ENCODE data around the gene CYB561D2. TPM values are rescaled to one million over a fixed set of nuclear protein-coding genes. Genes with fewer than 3 reads are reported as not detected.

Gene CYB561D2
- total and polyA plus RNA-seq, 2 of the 13 experiments (the other 11 are each of a cell fraction or from before 2014, with no cell fraction given): 11.1 to 17.2 TPM

DNA sequence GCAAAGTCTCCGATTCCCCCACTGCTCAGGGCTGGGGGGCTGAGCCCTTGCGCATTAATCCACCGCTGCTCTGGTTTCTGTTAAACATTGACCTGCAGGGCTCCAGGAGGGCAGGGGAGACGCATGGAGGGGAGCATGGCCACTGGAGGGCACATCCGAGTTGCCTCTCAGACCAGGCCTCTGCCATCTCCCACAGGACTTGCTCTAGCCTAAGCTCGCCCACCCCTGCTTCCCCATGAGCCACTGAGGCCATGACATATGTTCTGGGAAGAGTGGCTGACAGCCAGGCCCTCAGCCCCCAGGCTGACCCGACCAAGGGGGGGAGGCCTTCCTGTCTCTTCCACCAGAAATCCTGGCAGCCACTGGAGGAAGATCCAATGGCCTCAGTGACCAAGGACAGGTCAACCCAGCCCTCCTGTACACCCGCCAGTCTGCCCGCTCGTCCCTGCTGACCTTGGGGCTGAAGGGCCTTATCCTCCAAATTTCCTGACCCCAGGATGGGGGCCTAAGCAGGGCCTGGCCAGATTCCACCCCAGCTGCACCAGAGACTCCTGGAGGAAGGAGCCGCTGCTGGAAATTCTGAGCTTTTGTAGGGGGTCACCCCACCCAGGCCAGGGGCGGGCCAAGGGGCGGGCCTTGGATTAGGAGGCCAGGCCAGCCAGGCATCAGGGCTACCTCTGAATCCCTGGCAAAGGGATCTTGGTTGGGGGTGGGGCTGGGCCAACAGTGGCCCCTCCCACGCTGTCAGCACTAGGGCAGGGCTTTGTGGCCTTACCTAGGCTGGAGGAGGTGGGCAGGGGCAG, 47.4 kb upstream of the CYB561D2 start, which contains the start of gene HYAL1 (continued):
- TF ChIP-seq, protein P1, sequence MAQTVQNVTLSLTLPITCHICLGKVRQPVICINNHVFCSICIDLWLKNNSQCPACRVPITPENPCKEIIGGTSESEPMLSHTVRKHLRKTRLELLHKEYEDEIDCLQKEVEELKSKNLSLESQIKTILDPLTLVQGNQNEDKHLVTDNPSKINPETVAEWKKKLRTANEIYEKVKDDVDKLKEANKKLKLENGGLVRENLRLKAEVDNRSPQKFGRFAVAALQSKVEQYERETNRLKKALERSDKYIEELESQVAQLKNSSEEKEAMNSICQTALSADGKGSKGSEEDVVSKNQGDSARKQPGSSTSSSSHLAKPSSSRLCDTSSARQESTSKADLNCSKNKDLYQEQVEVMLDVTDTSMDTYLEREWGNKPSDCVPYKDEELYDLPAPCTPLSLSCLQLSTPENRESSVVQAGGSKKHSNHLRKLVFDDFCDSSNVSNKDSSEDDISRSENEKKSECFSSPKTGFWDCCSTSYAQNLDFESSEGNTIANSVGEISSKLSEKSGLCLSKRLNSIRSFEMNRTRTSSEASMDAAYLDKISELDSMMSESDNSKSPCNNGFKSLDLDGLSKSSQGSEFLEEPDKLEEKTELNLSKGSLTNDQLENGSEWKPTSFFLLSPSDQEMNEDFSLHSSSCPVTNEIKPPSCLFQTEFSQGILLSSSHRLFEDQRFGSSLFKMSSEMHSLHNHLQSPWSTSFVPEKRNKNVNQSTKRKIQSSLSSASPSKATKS (CRISPR knock-in tag; IDR thresholded peaks at IDR 0.05): 0 out of 2 replicates have a peak, but pooled peaks have one; percentile 67
- no peak for TF ChIP-seq NCOA5 (CRISPR knock-in tag; IDR thresholded peaks at IDR 0.05)
- TF ChIP-seq IKZF1 (IDR thresholded peaks at IDR 0.05): no peak
- no peak for TF ChIP-seq EZH2 (conservative IDR thresholded peaks at IDR 0.05; ENCODE audit: low read depth, low read length)
- TF ChIP-seq, protein P2, sequence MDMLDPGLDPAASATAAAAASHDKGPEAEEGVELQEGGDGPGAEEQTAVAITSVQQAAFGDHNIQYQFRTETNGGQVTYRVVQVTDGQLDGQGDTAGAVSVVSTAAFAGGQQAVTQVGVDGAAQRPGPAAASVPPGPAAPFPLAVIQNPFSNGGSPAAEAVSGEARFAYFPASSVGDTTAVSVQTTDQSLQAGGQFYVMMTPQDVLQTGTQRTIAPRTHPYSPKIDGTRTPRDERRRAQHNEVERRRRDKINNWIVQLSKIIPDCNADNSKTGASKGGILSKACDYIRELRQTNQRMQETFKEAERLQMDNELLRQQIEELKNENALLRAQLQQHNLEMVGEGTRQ (IDR thresholded peaks at IDR 0.05; ENCODE audit: low read depth, low read length): no peak
- TF ChIP-seq, protein P2 (CRISPR knock-in tag; IDR thresholded peaks at IDR 0.05; ENCODE audit: borderline replicate concordance): no peak
- TF ChIP-seq, protein P3, sequence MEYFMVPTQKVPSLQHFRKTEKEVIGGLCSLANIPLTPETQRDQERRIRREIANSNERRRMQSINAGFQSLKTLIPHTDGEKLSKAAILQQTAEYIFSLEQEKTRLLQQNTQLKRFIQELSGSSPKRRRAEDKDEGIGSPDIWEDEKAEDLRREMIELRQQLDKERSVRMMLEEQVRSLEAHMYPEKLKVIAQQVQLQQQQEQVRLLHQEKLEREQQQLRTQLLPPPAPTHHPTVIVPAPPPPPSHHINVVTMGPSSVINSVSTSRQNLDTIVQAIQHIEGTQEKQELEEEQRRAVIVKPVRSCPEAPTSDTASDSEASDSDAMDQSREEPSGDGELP (IDR thresholded peaks at IDR 0.05; ENCODE audit: borderline replicate concordance, low read depth): no peak
- TF ChIP-seq, protein P4, sequence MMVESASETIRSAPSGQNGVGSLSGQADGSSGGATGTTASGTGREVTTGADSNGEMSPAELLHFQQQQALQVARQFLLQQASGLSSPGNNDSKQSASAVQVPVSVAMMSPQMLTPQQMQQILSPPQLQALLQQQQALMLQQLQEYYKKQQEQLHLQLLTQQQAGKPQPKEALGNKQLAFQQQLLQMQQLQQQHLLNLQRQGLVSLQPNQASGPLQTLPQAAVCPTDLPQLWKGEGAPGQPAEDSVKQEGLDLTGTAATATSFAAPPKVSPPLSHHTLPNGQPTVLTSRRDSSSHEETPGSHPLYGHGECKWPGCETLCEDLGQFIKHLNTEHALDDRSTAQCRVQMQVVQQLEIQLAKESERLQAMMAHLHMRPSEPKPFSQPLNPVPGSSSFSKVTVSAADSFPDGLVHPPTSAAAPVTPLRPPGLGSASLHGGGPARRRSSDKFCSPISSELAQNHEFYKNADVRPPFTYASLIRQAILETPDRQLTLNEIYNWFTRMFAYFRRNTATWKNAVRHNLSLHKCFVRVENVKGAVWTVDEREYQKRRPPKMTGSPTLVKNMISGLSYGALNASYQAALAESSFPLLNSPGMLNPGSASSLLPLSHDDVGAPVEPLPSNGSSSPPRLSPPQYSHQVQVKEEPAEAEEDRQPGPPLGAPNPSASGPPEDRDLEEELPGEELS (CRISPR knock-in tag; IDR thresholded peaks at IDR 0.05): no peak
- no peak; the same call in 1 of the 2 replicates for TF ChIP-seq ZNF83 (CRISPR knock-in tag; IDR thresholded peaks at IDR 0.05; ENCODE audit: borderline replicate concordance)
- TF ChIP-seq ZNF430 (CRISPR knock-in tag; IDR thresholded peaks at IDR 0.05): peak; percentile 91
- no peak for TF ChIP-seq CHD2 (IDR thresholded peaks at IDR 0.05; ENCODE audit: low read depth, low read length)
- no peak for TF ChIP-seq HHEX (CRISPR knock-in tag; IDR thresholded peaks at IDR 0.05)
- TF ChIP-seq, protein P5, sequence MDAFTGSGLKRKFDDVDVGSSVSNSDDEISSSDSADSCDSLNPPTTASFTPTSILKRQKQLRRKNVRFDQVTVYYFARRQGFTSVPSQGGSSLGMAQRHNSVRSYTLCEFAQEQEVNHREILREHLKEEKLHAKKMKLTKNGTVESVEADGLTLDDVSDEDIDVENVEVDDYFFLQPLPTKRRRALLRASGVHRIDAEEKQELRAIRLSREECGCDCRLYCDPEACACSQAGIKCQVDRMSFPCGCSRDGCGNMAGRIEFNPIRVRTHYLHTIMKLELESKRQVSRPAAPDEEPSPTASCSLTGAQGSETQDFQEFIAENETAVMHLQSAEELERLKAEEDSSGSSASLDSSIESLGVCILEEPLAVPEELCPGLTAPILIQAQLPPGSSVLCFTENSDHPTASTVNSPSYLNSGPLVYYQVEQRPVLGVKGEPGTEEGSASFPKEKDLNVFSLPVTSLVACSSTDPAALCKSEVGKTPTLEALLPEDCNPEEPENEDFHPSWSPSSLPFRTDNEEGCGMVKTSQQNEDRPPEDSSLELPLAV (CRISPR knock-in tag; conservative IDR thresholded peaks at IDR 0.05; ENCODE audit: low read depth): no peak
- 0 out of 4 replicates have a peak, but pooled peaks have one; percentile 5 to 14 for TF ChIP-seq EP300 (IDR thresholded peaks at IDR 0.05; ENCODE audit: low read depth in 2 of 2, low read length in 2 of 2)
- TF ChIP-seq EP300 (CRISPR knock-in tag; IDR thresholded peaks at IDR 0.05; ENCODE audit: borderline replicate concordance): no peak
- no peak for TF ChIP-seq CENPT (CRISPR knock-in tag; IDR thresholded peaks at IDR 0.05; ENCODE audit: low read depth)
- TF ChIP-seq NAIF1 (CRISPR knock-in tag; IDR thresholded peaks at IDR 0.05; ENCODE audit: borderline replicate concordance): peak; percentile 95
- TF ChIP-seq, protein P6, sequence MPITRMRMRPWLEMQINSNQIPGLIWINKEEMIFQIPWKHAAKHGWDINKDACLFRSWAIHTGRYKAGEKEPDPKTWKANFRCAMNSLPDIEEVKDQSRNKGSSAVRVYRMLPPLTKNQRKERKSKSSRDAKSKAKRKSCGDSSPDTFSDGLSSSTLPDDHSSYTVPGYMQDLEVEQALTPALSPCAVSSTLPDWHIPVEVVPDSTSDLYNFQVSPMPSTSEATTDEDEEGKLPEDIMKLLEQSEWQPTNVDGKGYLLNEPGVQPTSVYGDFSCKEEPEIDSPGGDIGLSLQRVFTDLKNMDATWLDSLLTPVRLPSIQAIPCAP (CRISPR knock-in tag; IDR thresholded peaks at IDR 0.05; ENCODE audit: low read depth): no peak
